GM12878 (cell line): ENCODE data around the gene RHOC. TPM values are rescaled to one million over a fixed set of nuclear protein-coding genes. Genes with fewer than 3 reads are reported as not detected.

Experiments
- BMI1 ChIP-seq: fragments of 450-650 bp; IDR thresholded peaks from 2 replicates; pipeline ENCODE4 v1.6.1; 2016; ENCODE audit warnings: mild to moderate bottlenecking, moderate library complexity, borderline replicate concordance
- CBX3 ChIP-seq: fragments of 200-600 bp; sonication (generic); IDR thresholded peaks from 2 replicates; pipeline ENCODE4 v1.6.1; 2016; ENCODE audit warnings: low read depth, borderline replicate concordance
- CREM ChIP-seq: IDR thresholded peaks from 2 replicates; pipeline ENCODE4 v1.6.1; 2014; ENCODE audit warnings: antibody characterized with exemption, low read depth
- GATAD2B ChIP-seq: fragments of 450-650 bp; conservative IDR thresholded peaks from 2 replicates; pipeline ENCODE4 v1.6.1; 2017; ENCODE audit warnings: low read depth, mild to moderate bottlenecking, moderate library complexity
- HDAC6 ChIP-seq: fragments of 200-600 bp; sonication (generic); IDR thresholded peaks from one replicate; pipeline ENCODE4 v1.8.0; 2017; ENCODE audit warnings: antibody characterized with exemption; ENCODE audit not compliant: unreplicated experiment
- HDGF ChIP-seq: fragments of 450-650 bp; IDR thresholded peaks from 2 replicates; pipeline ENCODE4 v1.6.1; 2016; ENCODE audit warnings: antibody characterized with exemption
- IKZF2 ChIP-seq, 2 experiments: fragments of 450-650 bp; IDR thresholded peaks; 2 replicates each; pipeline ENCODE4 v1.6.1; 2017; ENCODE audit warnings: mild to moderate bottlenecking in 2 of 2, moderate library complexity in 2 of 2
- MEF2A ChIP-seq: IDR thresholded peaks from 2 replicates; pipeline ENCODE4 v1.6.1; 2011; ENCODE audit warnings: low read depth, mild to moderate bottlenecking, low read length, moderate library complexity; ENCODE audit not compliant: insufficient read depth
- MTA2 ChIP-seq: fragments of 450-650 bp; IDR thresholded peaks from 2 replicates; pipeline ENCODE4 v1.6.1; 2016; ENCODE audit warnings: low read depth, mild to moderate bottlenecking, moderate library complexity
- NFIC ChIP-seq: IDR thresholded peaks from 2 replicates; pipeline ENCODE4 v1.6.1; 2012; ENCODE audit warnings: low read depth, mild to moderate bottlenecking, inconsistent platforms, low read length, moderate library complexity
- NR2C1 ChIP-seq: fragments of 450-650 bp; IDR thresholded peaks from 2 replicates; pipeline ENCODE4 v1.6.1; 2017; ENCODE audit warnings: antibody characterized with exemption, mild to moderate bottlenecking, moderate library complexity
- NR2F1 ChIP-seq: fragments of 450-650 bp; conservative IDR thresholded peaks from 2 replicates; pipeline ENCODE4 v1.6.1; 2017; ENCODE audit warnings: mild to moderate bottlenecking
- PML ChIP-seq: IDR thresholded peaks from 2 replicates; pipeline ENCODE4 v1.6.1; 2012; ENCODE audit warnings: low read length, inconsistent platforms
- POLR2AphosphoS5 ChIP-seq: IDR thresholded peaks from 2 replicates; pipeline ENCODE4 v1.6.1; 2011; ENCODE audit warnings: mild to moderate bottlenecking, low read length, inconsistent platforms
- POU2F2 ChIP-seq: IDR thresholded peaks from 3 replicates; pipeline ENCODE4 v1.6.1; 2011; ENCODE audit warnings: low read depth, mild to moderate bottlenecking, low read length, borderline replicate concordance
- RB1 ChIP-seq: fragments of 450-650 bp; formaldehyde crosslinking; IDR thresholded peaks from 2 replicates; pipeline ENCODE4 v1.6.1; 2017; ENCODE audit warnings: mild to moderate bottlenecking, borderline replicate concordance
- RELB ChIP-seq: fragments of 450-650 bp; IDR thresholded peaks from 2 replicates; pipeline ENCODE4 v1.6.1; 2017; ENCODE audit warnings: low read depth, mild to moderate bottlenecking, moderate library complexity
- SMAD1 ChIP-seq: fragments of 450-650 bp; IDR thresholded peaks from 2 replicates; pipeline ENCODE4 v1.6.1; 2018; ENCODE audit warnings: mild to moderate bottlenecking, low read depth; ENCODE audit not compliant: partially characterized antibody
- SMAD5 ChIP-seq: IDR thresholded peaks from 2 replicates; pipeline ENCODE4 v1.6.1; 2016; ENCODE audit warnings: antibody characterized with exemption, low read depth
- STAT1 ChIP-seq: fragments of 450-650 bp; conservative IDR thresholded peaks from 2 replicates; pipeline ENCODE4 v1.6.1; 2014; ENCODE audit warnings: antibody characterized with exemption, mild to moderate bottlenecking
- SUZ12 ChIP-seq: fragments of 200-600 bp; sonication (generic); IDR thresholded peaks from one replicate; pipeline ENCODE4 v1.6.1; 2018; ENCODE audit warnings: antibody characterized with exemption, mild to moderate bottlenecking; ENCODE audit not compliant: unreplicated experiment
- TCF7 ChIP-seq: IDR thresholded peaks from 2 replicates; pipeline ENCODE4 v1.6.1; 2014; ENCODE audit warnings: antibody characterized with exemption, borderline replicate concordance
- ZBTB33 ChIP-seq: fragments of 450-650 bp; IDR thresholded peaks from 2 replicates; pipeline ENCODE4 v1.6.1; 2017; ENCODE audit warnings: mild to moderate bottlenecking
- polyA plus RNA-seq, 11 experiments: library from polyadenylated mRNA; depleted of rRNA in 4 of 11; unstranded in 6 of 11; stranded (reverse) in 5 of 11; fragments of >200 nt; fragmentation: Nextera tagmentation in 4 of 11; fragmentation: Illumina TruSeq in 1 of 11; extraction: Ambion mirVana in 4 of 11; extraction: Trizol in 1 of 11; gene quantifications; 1 replicate in 1 of 11; 2 replicates in 10 of 11; pipeline versions ENCODE4 v1.2.1 to v1.2.3, GENCODE V29; 2011 to 2016; ENCODE audit warnings: inconsistent platforms in 2 of 11, missing spikeins in 2 of 11, low read depth in 1 of 11
- total RNA-seq, 4 experiments: library from RNA; depleted of rRNA in 3 of 4; stranded (reverse); fragments of >200 nt in 3 of 4; fragmentation: Illumina TruSeq in 1 of 4; extraction: Trizol in 1 of 4; gene quantifications; 2 replicates each; pipeline versions ENCODE4 v1.2.1 to v1.2.3, GENCODE V29; 2013 to 2021
- TF ChIP-seq, protein P1 (sequence below): fragments of 450-650 bp; IDR thresholded peaks from 2 replicates; pipeline ENCODE4 v1.6.1; 2017; ENCODE audit warnings: mild to moderate bottlenecking, moderate library complexity

RHOC gene
- total and polyA plus RNA-seq, 10 of the 15 experiments (the other 5 are each of a cell fraction or from before 2014, with no cell fraction given) = 20.6 to 371 (median 158) TPM

DNA sequence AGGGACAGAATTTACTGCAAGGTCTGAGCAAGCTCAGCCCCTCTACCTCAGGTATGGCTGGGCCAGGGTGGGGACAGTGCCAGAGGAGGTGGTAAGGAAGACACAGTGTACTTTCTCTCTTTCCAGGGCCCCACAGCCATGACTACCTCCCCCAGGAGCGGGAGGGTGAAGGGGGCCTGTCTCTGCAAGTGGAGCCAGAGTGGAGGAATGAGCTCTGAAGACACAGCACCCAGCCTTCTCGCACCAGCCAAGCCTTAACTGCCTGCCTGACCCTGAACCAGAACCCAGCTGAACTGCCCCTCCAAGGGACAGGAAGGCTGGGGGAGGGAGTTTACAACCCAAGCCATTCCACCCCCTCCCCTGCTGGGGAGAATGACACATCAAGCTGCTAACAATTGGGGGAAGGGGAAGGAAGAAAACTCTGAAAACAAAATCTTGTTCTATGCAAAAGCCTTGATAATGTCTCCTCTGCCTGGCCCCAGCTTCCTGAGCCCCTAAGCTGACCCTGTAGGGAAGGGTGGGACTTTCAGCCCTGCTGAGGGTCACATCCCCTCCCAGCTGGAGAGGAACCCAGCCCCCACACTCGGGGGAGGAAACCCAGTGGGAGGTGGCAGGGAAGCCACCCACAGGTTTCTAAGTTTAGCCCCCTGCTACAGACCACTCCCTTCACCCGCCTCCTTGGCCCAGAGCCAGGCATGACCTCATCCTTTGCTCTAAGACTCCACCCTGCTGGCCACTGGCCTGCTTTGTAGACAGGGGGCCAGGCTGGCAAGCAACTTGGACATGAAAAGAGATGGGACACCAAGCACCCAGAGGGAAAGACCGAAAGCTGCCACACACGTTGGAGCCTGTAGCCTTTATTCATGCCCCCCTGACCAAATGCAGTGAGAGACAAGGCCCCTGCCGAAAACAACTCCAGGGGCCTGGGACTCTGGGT is 6.4 kb downstream of the RHOC start (continued):
- TF ChIP-seq MTA2 = peak; percentile 54
- TF ChIP-seq PML = peak; percentile 70
- TF ChIP-seq TCF7 = no peak
- peak; percentile 41; the same call in 1 of the 3 replicates for TF ChIP-seq POU2F2
- peak; percentile 80 for TF ChIP-seq POLR2AphosphoS5
- peak in 1 of 2 experiments; percentile 57; a peak in 3 of 4 replicates for TF ChIP-seq IKZF2 (IDR thresholded peaks at IDR 0.05)
- no peak for TF ChIP-seq BMI1
- TF ChIP-seq CREM = peak; percentile 33; the same call in 1 of the 2 replicates
- TF ChIP-seq SMAD1 = peak; percentile 97
- TF ChIP-seq SMAD5 = peak; percentile 51; the same call in 1 of the 2 replicates
- TF ChIP-seq, protein P1, sequence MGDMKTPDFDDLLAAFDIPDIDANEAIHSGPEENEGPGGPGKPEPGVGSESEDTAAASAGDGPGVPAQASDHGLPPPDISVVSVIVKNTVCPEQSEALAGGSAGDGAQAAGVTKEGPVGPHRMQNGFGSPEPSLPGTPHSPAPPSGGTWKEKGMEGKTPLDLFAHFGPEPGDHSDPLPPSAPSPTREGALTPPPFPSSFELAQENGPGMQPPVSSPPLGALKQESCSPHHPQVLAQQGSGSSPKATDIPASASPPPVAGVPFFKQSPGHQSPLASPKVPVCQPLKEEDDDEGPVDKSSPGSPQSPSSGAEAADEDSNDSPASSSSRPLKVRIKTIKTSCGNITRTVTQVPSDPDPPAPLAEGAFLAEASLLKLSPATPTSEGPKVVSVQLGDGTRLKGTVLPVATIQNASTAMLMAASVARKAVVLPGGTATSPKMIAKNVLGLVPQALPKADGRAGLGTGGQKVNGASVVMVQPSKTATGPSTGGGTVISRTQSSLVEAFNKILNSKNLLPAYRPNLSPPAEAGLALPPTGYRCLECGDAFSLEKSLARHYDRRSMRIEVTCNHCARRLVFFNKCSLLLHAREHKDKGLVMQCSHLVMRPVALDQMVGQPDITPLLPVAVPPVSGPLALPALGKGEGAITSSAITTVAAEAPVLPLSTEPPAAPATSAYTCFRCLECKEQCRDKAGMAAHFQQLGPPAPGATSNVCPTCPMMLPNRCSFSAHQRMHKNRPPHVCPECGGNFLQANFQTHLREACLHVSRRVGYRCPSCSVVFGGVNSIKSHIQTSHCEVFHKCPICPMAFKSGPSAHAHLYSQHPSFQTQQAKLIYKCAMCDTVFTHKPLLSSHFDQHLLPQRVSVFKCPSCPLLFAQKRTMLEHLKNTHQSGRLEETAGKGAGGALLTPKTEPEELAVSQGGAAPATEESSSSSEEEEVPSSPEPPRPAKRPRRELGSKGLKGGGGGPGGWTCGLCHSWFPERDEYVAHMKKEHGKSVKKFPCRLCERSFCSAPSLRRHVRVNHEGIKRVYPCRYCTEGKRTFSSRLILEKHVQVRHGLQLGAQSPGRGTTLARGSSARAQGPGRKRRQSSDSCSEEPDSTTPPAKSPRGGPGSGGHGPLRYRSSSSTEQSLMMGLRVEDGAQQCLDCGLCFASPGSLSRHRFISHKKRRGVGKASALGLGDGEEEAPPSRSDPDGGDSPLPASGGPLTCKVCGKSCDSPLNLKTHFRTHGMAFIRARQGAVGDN = no peak
- TF ChIP-seq SUZ12 = no peak
- TF ChIP-seq RB1 = no peak
- no peak for TF ChIP-seq ZBTB33
- peak; percentile 42 for TF ChIP-seq NR2F1
- peak; percentile 42; the same call in 1 of the 2 replicates for TF ChIP-seq NFIC
- 0 out of 2 replicates have a peak, but pooled peaks have one; percentile 13 for TF ChIP-seq HDGF
- no peak for TF ChIP-seq NR2C1
- peak; percentile 86 for TF ChIP-seq MEF2A
- TF ChIP-seq RELB = 0 out of 2 replicates have a peak, but pooled peaks have one; percentile 44
- TF ChIP-seq STAT1 = no peak
- TF ChIP-seq CBX3 = no peak
- no peak for TF ChIP-seq HDAC6
- no peak for TF ChIP-seq GATAD2B
